ENCODE results near the gene TSPEAR.
A peak's percentile ranks its signal among the peaks of the same experiment; 100 is the strongest.
"Not testable (repeated sequence)": the region's sequence is repeated elsewhere in the genome, so short reads cannot be mapped to it uniquely, and the experiment has no call there.

TSPEAR gene

GRCh38 chr21:44566403-44566802 is 145.0 kb downstream of the TSPEAR start:
- no peak for DNase-seq
- intact Hi-C loops (cut with DNase I) = no loop called here

DNA sequence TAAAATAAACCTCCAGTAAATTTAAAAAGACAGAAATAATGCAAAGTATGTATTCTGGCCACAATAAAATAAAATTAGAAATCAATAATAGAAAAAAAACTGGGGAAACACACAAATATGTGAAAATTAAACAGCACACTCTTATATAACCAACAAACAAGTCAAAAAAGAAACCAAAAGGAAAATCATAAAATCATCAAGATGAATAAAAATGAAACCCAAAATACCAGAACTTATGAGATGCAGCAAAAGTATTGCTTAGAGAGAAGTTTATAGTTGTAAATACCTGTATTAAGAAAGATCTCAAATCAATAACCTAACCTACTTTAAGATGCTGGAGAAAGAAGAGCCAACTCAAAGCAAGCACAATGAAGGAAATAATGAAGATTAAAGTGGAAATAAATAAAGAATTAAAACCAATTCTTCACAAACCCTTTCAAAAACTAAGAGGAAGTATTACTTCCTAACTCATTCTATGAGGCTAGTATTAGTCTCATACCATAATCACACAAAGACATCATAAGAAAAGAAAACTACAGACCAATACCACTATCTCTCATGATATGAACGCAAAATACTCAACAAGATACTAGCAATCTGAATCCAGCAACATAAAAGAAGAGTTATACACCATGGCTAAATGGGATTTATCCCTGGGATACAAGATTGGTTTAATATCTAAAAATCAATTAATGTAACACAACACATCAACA is 146.3 kb downstream of the TSPEAR start:
- intact Hi-C loops (cut with DNase I) = no loop called here
- DNase-seq = no peak

GRCh38 chr21:44564099-44564498 is 147.3 kb downstream of the TSPEAR start:
- DNase-seq = no peak
- intact Hi-C loops (cut with DNase I) = no loop called here

DNA sequence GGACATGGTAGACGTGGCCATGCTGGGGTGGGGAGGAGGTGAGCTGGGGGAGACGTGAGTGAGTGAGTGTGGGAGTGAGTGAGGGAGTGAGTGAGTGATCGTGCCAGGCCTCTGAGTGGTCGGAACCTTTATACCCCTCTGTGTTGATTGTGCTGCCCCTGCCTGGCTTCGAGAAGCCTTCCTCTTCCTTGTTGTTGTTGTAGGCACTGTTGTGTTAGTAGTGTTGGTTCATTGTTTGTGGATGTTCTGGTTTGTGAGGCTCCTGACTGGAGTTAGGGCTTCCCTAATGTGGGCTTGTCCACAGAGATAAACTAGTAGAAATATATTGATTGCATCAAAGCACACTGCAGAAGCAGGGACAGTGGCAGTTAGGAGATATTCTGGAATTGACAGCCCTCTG is 152.7 kb downstream of the TSPEAR start, which contains the start of gene KRTAP10-3:
Gene KRTAP10-3, minus strand, starts transcription at position 101 of the 400 bp plus-strand sequence. Its CDS starts 80 bp downstream, at position 21.
- DNase-seq = no peak
- intact Hi-C loops (cut with DNase I) = no loop called here

DNA sequence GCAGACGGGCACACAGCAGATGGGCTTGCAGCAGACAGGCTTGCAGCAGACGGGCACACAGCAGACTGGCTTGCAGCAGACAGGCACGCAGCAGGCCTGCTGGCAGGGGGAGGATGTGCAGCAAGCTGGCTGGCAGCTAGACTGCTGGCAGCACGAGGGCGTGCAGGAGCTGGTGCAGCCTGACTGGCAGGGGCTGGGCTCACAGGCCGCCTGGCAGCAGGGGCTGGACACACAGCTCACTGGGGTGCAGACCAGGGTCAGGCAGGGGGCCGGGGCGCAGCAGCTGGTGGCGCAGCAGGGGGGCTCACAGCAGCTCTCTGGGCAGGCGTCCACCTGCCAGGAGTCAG is 153.1 kb downstream of the TSPEAR start:
- peak in 1 of 10 donors; percentile 73 for DNase-seq
- intact Hi-C loops (cut with DNase I) = not testable (repeated sequence)

DNA sequence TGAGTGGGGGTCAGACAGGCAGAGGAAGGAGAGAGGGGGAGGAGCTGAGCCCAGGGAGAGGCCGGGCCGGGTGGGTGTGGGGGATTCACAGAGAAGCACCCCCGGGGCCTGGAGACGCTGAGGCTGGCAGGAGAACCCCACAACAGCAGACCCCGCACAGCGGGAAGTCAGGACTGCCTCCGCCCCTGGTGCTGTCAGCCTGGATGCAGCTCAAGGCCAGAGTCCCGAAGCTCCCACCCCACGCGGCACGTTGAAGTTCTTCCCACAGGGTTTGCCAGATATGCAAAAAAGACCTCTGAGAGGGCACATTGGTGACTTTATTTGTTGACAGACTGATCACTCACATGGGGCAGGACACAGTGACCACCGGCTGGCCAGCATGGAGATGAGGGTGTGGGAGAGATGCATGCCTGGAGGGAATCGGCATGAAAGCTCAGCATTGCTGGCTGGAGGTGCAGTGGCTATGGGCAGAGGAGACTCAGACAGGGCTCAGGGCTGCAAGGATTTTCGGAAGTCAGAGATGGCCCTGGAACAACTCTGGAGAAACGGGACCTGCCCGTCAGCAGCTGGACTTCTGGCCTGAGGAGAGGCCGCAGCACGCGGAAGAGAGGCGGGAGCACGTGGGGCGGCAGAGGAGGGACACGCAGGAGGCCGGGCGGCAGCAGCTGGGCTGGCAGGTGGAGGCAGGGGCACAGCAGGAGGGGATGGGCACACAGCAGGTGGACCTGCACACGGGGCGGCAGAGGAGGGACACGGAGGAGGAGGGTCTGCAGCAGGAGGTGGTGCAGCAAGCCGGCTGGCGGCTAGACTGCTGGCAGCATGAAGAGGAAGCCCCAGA is 153.7 kb downstream of the TSPEAR start:
- DNase-seq = peak in 1 of 10 donors; percentile 50
- intact Hi-C loops (cut with DNase I) = no loop called here

DNA sequence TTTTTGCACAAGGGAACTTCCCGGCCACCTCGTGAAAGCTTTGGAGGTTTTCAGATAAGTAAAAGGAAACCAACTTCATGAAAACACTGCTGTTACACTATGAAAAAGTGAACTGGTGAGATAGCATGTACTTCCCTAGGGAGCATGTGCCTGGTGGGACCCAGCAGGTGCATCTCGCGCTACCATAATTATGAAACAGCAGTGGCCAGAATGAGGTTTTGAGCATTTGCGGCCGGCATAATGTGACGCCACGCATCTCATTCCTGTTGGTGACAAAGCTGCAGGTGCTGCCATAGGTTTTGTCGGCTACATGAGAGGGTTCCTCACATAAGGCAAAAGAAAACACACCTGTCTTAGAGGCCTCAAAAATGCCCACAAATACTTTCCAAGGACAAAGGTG is 154.5 kb downstream of the TSPEAR start:
- intact Hi-C loops (cut with DNase I) = no loop called here
- DNase-seq = peak in 1 of 10 donors; percentile 31

DNA sequence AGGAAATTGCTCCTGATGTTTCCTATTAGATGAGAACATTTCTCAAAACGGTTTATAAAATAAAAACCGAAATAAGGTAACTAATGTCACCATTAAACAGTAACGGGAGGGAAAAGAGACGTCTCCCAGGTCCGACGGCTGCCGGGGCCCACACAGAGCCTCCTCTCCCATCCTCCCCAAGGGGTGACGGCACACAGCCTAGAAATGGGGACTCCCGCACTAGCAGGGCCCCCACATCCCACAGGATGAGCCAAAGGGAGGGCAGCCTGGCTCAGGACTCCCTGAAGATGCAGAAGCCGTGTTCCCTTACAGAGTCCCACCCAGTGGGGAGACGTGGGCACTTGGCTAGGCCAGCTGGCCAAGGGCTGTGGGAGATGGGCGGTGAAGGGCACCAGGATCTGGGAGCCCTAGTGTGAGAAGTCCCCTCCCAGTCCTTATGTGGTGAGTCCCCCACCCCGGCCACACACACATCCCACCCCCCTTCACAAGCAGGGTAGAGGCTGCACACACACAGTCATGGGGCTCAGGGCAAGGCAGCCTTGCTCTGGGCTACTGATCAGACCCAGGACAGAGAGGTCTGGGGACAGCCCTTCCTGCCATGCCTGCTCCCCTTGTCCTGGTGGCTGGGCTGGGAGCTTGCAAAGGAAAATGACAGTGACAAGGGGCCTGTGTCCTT is 156.0 kb downstream of the TSPEAR start:
- DNase-seq = peak in 1 of 10 donors; percentile 74
- intact Hi-C loops (cut with DNase I) = no loop called here

DNA sequence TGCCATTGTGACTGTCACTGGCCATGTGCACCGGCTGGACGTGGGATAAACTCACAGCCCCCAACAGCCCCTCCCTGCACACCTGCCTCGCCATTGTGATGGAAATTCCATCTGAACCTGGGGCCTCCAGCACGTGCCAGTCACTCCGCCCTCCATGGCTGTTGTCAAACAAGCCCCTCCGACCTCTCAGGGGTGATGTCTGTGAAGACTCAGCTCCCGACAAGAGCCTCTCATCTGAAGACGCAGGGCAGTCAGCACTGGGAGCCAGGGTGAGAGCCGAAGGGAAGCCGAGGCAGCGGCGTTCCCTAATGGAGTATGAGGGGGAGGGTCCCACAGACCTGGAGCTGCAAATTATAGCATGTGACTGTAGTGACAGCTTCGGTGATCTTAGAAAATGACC is 158.7 kb downstream of the TSPEAR start:
- intact Hi-C loops (cut with DNase I) = no loop called here
- DNase-seq = peak in 1 of 10 donors; percentile 71

DNA sequence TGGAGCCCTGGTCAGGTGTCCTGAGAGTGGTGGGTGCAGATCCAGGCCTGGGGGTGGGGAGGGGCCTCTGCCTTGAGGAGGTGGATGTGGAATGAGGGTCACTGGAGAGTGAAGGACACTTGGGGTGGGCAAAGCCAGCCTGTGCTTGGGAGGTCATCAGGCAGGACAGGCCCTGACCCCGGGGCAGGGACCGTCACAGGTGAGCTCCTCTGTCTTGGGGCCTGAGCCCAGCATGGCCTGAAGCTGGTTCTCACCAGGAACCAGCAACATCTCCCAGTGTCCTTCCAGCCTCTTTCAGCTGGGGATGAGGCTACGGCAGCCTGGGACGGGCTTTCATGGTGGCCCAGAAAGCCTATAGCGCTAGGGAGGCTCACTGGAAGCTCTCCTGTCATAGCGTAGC is 159.2 kb downstream of the TSPEAR start:
- peak in 1 of 10 donors; percentile 58 for DNase-seq
- intact Hi-C loops (cut with DNase I) = no loop called here

DNA sequence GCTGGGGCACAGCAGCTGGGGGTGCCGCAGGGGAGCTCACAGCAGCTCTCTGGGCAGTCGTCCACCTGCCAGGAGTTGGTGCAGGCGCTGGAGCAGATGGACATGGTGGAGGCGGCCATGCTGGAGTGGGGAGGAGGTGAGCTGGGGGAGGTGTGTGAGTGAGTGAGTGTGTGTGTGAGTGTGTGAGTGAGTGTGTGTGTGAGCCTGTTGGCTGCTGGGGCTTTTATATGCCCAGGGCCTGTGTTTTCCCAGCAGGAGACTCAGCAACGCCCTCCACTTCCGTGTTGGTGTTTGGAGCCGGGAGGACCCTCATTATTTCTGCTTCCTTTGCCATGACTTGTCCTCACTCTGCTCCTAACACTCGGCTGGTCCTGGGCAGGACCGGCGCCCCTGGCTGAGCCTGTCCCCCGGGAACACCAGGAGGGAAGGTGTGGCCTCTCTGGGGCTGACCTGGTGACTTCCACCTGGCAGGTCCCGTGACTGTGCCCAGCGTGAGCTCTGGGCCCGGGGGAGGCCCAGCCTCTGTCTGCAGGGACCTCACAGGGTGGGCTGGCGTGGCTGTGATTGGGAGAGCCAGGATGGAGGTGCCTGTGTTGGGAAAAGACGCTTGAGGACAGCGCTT is 159.9 kb downstream of the TSPEAR start, which contains the start of gene KRTAP10-2:
Gene KRTAP10-2, minus strand, starts transcription at position 166 of the 622 bp plus-strand sequence. Its CDS starts 47 bp downstream, at position 119.
- intact Hi-C loops (cut with DNase I) = no loop called here
- peak in 3 of 10 donors; percentile 55 to 81 (median 79) for DNase-seq

DNA sequence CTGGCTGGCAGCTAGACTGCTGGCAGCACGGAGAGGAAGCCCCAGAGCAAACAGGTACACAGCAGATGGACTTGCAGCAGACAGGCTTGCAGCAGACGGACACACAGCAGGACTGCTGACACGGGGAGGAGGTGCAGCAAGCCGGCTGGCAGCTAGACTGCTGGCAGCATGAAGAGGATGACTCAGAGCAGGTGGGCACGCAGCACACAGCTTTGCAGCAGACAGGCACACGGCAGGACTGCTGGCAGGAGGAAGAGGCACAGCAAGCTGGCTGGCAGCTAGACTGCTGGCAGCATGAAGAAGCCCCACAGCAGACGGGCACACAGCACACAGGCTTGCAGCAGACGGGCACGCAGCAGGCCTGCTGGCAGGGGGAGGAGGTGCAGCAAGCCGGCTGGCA is 160.6 kb downstream of the TSPEAR start:
- intact Hi-C loops (cut with DNase I) = no loop called here

GRCh38 chr21:44550285-44550684 is 161.1 kb downstream of the TSPEAR start:
- DNase-seq = peak in 4 of 10 donors; percentile 9 to 75 (median 62)
- intact Hi-C loops (cut with DNase I) = not testable (repeated sequence)

More for the DNA sequence above, 160.6 kb downstream of the TSPEAR start:
- DNase-seq = peak in 4 of 10 donors; percentile 8 to 86 (median 77)

DNA sequence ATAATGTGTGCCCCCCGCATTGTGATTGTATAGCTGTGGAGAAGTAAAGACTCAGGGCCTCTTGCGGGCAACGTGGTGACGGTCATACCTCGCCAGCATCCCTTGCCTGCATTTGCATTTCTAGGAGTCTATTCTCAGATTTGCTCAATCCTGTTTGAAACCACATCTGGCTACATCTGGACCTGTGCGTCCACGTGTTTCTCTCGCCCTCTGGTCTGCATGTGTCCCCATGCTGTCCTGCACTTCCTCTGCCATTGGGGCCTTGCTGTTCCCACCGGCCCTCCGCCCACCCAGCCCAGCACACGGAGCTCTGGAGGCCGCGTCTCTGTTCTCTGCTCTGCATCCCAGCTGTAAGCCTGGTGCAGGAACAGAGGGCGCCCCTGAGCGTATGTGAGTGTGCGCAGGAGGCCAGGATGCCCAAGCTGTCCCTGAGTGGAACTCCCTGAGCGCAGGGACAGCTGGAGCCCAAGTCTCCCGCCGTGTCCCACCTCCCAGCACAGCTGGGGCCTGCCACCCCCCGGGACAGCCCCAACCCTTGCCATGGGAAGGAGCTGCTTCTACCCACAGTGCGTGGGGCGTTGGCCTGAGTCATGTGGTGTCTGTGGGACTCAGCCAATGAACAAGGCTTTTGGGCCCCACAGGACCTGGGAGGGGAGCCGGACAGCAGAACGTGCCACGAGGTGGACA is 161.7 kb downstream of the TSPEAR start:
- intact Hi-C loops (cut with DNase I) = no loop called here
- DNase-seq = peak in 1 of 10 donors; percentile 80

DNA sequence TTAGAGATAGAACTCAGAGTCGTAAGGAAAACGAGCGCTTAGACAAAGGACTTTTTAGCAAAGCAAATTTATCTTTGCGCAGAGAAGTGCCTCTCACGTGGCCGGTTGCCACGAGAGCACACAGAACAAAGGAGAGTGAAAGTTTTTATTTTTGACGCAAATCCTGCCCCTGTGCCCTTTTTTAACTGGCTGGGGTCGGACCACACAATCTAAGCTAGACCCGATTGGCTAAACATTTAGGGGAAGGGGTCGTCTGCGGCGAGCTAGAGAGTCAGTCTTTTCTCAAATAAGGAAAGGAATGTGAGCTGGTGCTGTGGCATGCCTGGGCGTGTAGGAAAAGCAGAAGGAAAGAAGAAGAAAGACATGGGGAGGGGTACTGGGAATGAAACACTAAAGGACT is 162.4 kb downstream of the TSPEAR start:
- intact Hi-C loops (cut with DNase I) = no loop called here
- no peak for DNase-seq

DNA sequence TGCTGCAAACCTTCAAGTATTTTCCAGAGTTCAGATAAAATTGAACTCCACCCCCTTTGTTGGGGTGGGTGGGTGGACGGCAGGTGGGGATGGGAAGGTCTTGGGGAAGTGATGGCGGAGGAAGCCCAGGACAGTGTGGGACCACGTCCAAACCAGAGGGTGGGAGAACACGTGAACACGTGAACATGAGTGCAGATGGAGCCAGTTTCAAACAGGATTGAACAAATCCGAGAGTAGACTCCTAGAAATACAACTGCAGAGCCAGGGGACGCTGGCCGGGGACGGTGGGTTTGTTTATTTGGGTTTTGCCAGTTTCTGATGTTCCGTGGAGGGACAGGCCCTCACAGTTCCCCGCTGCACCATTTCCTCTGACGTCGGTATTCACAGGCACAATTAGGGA is 163.0 kb downstream of the TSPEAR start:
- intact Hi-C loops (cut with DNase I) = no loop called here
- DNase-seq = no peak

DNA sequence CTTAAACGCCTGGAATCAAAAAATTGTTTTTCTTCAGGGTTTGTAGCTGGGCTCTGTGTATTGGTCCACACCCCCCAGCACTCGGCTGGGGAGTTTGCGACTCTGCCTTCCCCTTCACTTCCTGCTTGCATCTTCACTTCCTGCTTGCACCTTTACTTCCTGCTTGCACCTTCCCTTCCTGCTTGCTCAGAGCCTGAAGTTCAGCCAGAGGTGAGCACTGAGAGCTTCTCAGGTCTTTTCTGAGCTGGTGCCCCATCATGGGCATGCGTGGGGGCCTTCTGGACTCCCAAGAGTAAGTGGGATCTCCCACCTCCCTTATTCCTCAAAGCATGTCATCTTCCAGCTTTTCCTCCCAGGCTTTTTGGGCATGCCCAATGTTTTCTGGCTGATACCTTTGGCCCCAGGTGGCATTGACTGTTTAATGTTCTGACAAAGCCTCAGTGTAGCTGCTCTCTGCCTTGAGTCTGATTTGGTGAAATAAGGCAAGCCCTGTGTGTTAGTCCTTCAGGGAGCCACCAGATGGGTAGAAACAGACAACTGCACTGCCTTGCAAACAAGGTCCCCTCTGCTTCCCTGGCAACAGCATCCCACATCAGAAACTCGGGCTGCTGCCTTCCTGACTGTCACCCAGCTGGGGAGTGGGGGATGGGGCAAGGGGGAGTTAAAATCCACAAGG is 163.6 kb downstream of the TSPEAR start:
- no peak for DNase-seq
- intact Hi-C loops (cut with DNase I) = no loop called here

GRCh38 chr21:44544566-44544965 is 166.8 kb downstream of the TSPEAR start:
- intact Hi-C loops (cut with DNase I) = no loop called here
- no peak for DNase-seq

DNA sequence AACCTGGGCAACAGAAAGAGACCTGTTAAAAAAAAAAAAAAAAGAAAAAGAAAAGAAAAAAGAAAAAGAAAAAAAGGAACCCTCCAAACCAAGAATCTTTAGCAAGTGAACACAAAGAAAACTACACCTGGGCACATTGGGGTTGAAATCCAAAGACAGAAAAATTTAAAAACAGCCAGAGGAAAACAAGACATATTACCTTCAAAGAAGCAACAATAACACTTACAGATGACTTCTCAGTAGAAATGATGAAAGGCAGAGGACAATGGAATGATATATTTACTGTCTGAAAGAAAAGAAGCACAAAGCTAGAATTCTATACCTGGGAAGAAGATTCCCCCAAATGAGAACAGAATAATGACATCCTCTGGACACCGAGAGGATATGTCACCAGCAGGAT is 168.7 kb downstream of the TSPEAR start:
- intact Hi-C loops (cut with DNase I) = no loop called here
- no peak for DNase-seq

Measured in posterior cingulate gyrus (tissue), 11 donors.